ENCODE results near the gene ASIC1. TPM values are rescaled to one million over a fixed set of nuclear protein-coding genes. Genes with fewer than 3 reads are reported as not detected.

Gene ASIC1
- total and polyA plus RNA-seq, 8 donors: 0.14 to 1.0 (median 0.57) TPM

DNA sequence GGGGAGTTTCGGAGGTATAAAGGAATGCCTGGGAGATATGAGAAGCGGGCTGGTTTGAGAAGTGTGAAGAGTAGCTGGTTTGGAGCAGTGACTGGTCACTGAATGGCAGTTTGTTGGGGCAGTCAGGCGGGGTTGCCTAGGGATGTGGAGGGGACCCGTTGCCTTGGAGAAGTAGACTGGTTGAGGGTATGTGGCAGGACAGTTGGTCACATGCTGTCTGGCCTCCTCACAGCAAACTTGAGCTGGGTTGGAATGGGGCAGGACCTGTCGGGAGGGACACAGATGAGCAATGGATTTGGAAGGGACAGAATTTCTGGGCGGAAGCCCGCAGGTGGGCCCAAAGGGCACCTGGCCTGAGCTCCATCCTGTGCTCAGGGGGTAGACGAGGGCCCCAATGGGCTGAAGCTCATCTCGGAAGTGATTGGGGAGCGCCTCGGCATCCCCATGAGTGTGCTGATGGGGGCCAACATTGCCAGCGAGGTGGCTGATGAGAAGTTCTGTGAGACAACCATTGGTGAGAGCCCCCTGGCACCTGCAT lies 48.6 kb downstream of the ASIC1 start:
- DNase-seq (no peak), FAIRE-seq (no peak), ATAC-seq (no peak)
- TF ChIP-seq, protein P1, sequence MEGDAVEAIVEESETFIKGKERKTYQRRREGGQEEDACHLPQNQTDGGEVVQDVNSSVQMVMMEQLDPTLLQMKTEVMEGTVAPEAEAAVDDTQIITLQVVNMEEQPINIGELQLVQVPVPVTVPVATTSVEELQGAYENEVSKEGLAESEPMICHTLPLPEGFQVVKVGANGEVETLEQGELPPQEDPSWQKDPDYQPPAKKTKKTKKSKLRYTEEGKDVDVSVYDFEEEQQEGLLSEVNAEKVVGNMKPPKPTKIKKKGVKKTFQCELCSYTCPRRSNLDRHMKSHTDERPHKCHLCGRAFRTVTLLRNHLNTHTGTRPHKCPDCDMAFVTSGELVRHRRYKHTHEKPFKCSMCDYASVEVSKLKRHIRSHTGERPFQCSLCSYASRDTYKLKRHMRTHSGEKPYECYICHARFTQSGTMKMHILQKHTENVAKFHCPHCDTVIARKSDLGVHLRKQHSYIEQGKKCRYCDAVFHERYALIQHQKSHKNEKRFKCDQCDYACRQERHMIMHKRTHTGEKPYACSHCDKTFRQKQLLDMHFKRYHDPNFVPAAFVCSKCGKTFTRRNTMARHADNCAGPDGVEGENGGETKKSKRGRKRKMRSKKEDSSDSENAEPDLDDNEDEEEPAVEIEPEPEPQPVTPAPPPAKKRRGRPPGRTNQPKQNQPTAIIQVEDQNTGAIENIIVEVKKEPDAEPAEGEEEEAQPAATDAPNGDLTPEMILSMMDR (IDR thresholded peaks at IDR 0.05): no peak
- intact Hi-C loops (cut with DNase I): no loop called here
- WGBS, 2 donors: 86 to 96% methylated on average over 12 of the region's 12 CpGs
- Histone ChIP-seq H3K27me3 (no peaks in the 10 kb centered on the region), H3K4me1 (peaks cover 6 to 12% (median 10%) of the 10 kb centered on the region in 3 donors), H3K27ac (no peak overlapping the region), H3K36me3 (no peaks in the 10 kb centered on the region), H3K9me3 (no peaks in the 10 kb centered on the region), H3K4me3 (no peak overlapping the region)

DNA sequence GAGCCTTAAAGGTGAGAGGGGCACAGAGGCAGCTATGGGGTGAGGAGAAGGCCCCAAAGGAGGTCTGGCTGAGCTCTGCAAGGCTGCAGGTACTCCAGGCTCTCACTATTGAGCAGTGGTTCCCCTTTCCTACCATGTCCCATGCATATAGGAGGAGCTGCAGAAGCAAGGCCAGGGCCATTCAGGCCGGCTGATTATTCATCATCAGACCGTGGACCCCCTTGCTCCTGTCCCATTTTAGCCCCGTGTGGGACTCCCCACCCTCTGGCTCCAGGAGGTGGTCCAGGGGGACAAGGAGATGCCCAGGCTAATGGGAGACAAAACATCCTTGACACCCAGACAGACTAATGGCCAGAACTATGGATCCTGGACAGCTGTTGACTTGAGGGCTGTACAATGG lies 49.5 kb downstream of the ASIC1 start:
- peaks cover 6 to 17% (median 10%) of the 10 kb centered on the region in 3 donors for H3K4me1 ChIP-seq
- no peak overlapping the region for H3K4me3 ChIP-seq
- H3K36me3 ChIP-seq: no peaks in the 10 kb centered on the region
- TF ChIP-seq, protein P1 (IDR thresholded peaks at IDR 0.05): no peak
- WGBS, 2 donors: 54 to 57% methylated on average over 3 of the region's 3 CpGs
- H3K27me3 ChIP-seq: no peaks in the 10 kb centered on the region
- H3K27ac ChIP-seq: no peak overlapping the region
- H3K9me3 ChIP-seq: no peaks in the 10 kb centered on the region
- intact Hi-C loops (cut with DNase I): no loop called here
- ATAC-seq: no peak
- no peak for FAIRE-seq
- DNase-seq: no peak

DNA sequence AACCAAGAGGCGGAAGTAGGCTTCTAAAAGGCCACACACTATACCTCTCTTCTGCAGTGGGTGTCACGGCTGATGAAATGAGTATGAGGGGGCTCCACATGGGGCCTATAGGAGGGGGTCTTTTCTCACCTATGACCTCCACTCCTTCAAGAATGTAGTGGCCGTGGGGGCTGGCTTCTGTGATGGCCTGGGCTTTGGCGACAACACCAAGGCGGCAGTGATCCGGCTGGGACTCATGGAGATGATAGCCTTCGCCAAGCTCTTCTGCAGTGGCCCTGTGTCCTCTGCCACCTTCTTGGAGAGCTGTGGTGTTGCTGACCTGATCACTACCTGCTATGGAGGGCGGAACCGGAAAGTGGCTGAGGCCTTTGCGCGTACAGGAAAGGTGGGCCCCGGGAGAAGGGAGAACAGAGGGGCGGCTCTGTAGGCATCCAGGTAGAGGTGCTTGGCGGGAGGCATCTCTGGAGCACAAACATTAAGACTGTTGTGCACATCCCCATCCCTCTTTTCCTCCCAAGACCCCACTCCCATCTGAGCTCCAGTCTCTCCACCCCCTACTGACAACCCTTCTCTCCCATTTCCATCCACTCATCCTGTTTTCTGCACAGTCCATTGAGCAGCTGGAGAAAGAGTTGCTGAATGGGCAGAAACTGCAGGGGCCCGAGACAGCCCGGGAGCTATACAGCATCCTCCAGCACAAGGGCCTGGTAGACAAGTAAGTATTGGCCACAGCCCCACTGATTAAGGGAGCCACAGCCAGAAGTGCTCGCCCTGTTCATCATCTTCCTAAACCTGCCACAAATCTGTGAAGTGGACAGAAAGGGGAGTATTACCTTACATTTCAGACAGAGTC lies 50.2 kb downstream of the ASIC1 start:
- H3K36me3 ChIP-seq: no peaks in the 10 kb centered on the region
- DNase-seq (no peak), ATAC-seq (no peak), FAIRE-seq (no peak)
- H3K9me3 ChIP-seq: no peaks in the 10 kb centered on the region
- H3K27ac ChIP-seq: no peak overlapping the region
- no peaks in the 10 kb centered on the region for H3K27me3 ChIP-seq
- peaks cover 6 to 17% (median 10%) of the 10 kb centered on the region in 3 donors for H3K4me1 ChIP-seq
- WGBS, 2 donors: 89 to 93% methylated on average over 17 of the region's 17 CpGs
- TF ChIP-seq, protein P1 (IDR thresholded peaks at IDR 0.05): no peak
- H3K4me3 ChIP-seq: no peak overlapping the region
- intact Hi-C loops (cut with DNase I): no loop called here

DNA sequence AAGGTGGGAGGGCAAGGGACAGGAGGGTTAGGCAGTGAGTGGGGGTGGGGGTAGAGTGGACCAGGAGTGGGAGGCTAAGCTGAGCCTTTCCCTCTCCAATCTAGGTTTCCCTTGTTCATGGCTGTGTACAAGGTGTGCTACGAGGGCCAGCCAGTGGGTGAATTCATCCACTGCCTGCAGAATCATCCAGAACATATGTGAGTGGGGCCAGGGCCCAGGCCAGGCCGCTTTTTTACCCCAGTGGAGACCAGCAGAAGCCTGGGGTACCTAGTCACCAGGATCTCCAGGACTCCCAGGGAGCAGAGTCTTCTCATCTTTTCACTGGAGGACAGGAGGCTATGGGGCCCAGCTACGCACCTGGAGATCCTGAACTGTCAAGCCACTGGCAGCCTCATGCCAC lies 51.9 kb downstream of the ASIC1 start:
- Histone ChIP-seq H3K27me3 (no peaks in the 10 kb centered on the region), H3K4me1 (peaks cover 6 to 26% (median 8%) of the 10 kb centered on the region in 3 donors), H3K9me3 (no peaks in the 10 kb centered on the region), H3K27ac (peak overlapping the region in 3 of 4 donors; percentile 56 to 82 (median 78)), H3K36me3 (no peaks in the 10 kb centered on the region), H3K4me3 (no peak overlapping the region)
- FAIRE-seq (no peak), DNase-seq (no peak), ATAC-seq (no peak)
- intact Hi-C loops (cut with DNase I): no loop called here
- 80 to 89% methylated on average over 3 of the region's 3 CpGs for WGBS, 2 donors
- TF ChIP-seq, protein P1 (IDR thresholded peaks at IDR 0.05): no peak

All from pancreas (tissue), 10 donors.